UCSD-AML1 (cell line): Measurements from ENCODE around the gene HMCES.
"Not testable (repeated sequence)": the region's sequence is repeated elsewhere in the genome, so short reads cannot be mapped to it uniquely, and the experiment has no call there.

Experiments used
- DNase-seq: peaks from one replicate; lab custom pipeline; 2025; ENCODE audit not compliant: unreplicated experiment; lab: John Stamatoyannopoulos, UW

The HMCES gene

DNA sequence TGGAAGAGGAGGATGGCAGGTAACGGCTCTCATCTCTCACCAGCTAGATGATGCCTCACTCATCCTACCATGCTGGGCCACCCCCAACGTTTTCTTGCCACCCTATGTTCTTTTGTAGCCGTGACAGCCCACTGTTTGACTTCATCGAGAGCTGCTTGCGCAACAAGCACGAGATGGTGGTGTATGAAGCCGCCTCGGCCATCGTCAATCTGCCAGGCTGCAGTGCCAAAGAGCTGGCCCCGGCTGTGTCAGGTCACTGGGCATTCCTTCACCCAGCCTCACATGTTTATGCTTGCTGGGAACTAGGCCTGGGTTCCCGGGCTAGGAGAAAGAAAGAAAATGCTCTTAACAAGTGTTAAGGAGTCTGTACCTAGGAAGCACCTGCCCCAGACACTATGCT, 21.1 kb upstream of the HMCES start:
- DNase-seq: no peak

DNA sequence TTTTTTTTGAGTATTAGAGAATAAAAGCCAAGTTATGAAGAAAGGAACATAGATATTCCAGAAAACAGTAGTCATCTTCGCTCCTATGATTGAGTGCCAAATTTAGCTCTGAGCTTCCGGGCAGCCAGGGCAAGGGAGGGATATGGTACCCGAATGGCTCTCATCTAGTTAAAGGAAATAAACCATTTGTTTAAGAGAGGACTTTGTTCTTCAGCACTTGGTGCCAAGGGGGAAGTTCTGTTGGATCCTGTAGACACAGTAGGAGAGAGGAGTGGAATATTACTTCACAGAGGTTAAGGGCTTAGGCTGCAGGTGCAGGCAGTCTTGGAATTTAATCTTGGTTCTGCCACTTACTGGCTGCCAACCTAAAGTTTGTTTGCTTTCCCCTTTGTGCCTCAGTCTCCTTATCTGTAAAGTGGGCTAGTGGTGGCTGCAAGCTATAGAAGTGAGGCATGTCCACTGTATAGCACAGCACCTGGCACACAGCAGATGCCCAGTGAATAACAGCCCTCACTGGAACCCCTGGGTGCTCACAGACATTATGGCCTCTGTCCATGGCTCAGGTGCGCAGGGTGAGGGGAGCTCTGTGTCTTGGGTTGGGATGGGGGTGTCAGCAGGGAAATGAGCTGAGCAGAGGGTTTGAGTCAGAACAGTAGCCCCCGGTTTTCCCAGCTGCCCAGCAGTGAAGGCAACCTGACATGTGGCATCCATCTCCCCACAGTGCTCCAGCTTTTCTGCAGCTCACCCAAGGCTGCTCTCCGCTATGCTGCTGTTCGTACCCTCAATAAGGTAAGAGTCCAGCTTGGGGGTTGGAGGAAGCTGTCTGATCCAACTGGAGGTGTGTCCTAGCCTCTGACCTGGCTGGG, 18.8 kb upstream of the HMCES start:
- DNase-seq: no peak

DNA sequence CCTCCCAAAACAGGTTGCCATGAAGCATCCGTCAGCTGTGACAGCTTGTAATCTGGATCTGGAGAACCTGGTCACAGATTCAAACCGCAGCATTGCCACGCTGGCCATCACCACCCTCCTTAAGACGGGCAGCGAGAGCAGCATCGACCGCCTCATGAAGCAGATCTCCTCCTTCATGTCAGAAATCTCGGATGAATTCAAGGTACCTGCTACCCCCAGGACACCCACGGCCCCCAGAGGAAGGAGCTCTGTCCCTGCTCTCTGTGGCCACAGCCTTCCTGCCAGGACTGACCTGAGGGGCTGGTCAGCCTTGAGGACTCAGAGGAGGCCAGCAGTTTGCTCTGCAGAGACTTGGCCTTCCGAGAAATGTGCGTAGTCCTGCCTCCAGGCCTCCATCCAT, 18.1 kb upstream of the HMCES start:
- DNase-seq: no peak

DNA sequence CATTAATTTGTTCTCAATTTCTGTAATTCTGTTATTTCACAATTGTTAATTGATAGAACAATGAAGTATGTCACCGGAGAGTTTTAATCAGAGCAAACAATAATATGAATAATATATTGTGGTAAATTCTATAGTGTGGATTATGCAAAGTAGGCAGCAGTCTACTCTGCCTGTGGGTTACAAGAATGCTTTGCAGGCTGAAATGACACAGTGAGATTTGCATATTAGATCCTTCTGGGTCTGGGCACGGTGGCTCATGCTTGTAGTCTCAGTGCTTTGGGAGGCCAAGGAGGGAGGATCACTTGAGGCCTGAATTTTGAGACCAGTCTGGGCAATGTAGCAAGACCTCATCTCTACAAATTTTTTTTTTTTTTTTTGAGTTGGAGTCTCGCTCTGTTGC, 16.8 kb upstream of the HMCES start:
- DNase-seq: no peak

DNA sequence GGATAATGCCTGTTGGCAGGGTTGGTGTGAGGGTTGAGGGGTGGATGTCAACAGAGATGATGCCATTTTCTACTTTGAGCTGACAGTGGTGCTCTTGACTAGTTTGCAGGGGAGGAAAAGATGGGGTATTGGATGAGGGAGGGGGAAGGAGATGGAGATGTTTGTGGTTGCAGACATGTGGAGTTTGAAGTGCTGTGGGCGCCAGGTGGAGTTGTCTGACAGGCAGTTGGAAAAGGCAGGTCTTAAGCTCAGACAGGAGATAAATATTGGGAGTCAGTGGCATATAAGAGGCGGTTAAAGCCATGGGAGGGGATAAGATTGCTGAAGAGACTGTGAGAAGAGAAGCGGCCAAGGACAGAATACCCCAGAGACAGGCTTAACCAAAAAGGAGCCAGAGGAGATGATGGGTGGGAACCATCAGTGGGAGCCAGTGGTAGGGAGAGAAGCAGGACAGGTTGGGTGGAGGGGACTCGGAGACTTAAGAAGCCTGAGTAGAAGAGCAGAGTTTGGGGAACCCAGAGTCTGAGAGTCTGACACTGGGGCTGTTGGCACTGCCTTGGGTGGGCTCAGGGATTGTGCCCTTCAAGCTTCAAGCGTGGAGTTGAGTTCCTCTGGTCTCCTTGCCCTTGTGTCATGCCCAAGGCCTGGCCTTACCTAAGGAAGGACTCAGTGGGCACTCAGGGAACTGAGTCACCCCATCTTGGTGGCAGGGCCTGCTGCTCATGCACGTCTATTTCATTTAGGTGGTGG, 15.3 kb upstream of the HMCES start:
- DNase-seq: no peak

DNA sequence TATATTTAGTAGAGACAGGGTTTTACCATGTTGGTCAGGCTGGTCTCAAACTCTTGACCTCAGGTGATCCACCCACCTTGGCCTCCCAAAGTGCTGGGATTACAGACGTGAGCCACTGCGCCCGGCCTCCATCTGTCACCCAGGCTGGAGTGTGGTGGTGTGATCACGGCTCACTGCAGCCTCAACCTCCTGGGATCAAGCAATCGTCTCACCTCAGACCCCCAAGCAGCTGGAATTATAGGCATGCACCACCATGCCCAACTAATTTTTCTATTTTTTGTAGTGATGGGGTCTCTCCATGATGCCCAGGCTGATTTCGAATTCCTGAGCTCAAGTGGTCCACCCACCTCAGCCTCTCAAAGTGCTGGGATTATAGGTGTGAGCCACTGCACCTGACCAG, 13.7 kb upstream of the HMCES start:
- not testable (repeated sequence) for DNase-seq

DNA sequence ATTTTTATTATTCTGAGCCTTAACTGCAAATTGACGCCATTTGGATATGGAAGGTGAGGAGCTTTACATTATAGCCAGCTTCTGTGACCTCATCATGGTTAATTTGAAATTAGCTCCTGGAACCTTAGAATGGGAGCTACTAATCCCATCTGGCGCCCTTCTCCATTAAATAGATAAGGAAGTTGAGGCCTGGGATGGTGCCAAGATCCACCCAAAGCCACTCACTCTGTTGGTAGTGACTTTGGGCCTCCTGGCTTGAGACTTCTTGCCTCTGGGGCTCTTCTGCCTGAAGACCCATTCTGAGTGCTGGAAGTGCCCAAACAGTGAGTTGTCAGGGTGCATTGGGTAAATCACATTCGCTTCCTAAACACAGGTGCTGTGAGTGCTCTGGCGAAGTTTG, 12.0 kb upstream of the HMCES start:
- no peak for DNase-seq

DNA sequence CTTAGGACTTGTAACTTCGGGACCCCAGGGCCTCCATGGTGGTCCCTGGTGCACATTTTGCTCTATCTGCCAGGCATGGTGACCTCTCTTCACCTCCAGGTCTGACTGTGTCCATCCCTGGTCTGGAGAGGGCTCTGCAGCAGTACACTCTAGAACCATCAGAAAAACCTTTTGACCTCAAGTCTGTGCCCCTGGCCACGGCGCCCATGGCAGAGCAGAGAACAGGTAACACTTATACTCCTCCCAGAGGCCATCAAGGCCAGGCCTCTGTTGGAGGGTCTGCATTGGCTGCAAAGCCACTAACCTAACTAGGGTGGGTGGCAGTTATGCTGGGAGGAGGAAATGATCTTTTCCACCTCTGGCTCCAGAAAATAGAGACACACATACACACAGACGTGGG, 10.3 kb upstream of the HMCES start:
- DNase-seq: no peak

DNA sequence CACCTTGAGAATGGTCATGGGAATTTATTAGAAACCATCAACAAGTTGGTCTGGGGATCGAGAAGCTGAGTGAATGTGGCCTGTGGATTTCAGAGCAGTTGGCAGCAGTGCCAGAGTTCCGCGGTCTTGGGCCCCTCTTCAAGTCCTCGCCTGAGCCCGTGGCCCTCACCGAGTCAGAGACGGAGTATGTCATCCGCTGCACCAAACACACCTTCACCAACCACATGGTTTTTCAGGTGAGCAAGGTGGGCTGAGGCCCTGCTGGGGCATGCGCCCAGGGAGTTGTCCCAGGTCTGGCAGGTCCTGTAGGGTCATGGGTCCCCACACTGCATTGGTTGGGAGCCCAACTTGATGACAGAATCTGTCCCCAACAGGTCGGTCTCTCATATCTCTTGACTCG, 7.0 kb upstream of the HMCES start:
- no peak for DNase-seq

DNA sequence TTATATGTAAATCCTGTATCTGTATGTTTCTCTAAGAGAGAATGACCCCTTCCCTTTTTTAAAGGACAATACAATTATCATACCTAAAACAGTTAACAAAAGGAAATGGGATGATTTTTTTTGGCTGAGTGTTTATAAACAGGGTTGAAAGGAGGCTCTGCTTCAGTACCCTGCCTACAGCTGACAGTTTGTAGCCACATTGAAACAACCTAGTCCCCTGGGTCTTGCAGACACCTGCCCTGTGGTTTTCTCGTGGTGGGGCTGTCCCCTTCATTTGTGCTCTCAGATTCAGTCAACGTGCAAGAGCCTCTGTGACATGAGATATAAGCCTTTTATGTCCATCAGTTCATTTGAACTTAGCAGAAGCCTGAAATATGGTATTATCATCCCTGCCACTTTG, 2.3 kb upstream of the HMCES start:
- DNase-seq: no peak

DNA sequence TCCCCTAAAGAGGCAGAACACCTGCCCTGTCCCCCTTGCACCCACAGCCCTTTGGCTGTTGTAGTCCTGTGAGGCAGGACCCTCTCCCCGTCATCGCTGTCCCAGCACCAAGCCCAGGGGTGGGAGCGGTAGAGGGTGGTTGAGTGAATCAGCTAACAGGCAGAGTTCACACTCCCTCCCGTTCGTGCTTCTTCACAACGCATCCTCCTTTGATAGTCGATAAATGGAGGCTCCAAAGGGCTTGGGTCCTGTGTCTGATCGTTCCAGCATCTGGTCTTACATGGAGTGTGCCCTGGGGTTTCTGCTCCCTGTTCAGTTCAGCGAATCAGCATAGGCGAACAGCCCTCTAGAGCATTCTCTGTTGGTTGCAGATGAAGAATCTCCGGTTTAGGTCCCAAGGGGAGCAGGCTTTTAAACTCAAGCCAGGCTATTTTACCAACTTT, 820 bp upstream of the HMCES start:
- no peak for DNase-seq

DNA sequence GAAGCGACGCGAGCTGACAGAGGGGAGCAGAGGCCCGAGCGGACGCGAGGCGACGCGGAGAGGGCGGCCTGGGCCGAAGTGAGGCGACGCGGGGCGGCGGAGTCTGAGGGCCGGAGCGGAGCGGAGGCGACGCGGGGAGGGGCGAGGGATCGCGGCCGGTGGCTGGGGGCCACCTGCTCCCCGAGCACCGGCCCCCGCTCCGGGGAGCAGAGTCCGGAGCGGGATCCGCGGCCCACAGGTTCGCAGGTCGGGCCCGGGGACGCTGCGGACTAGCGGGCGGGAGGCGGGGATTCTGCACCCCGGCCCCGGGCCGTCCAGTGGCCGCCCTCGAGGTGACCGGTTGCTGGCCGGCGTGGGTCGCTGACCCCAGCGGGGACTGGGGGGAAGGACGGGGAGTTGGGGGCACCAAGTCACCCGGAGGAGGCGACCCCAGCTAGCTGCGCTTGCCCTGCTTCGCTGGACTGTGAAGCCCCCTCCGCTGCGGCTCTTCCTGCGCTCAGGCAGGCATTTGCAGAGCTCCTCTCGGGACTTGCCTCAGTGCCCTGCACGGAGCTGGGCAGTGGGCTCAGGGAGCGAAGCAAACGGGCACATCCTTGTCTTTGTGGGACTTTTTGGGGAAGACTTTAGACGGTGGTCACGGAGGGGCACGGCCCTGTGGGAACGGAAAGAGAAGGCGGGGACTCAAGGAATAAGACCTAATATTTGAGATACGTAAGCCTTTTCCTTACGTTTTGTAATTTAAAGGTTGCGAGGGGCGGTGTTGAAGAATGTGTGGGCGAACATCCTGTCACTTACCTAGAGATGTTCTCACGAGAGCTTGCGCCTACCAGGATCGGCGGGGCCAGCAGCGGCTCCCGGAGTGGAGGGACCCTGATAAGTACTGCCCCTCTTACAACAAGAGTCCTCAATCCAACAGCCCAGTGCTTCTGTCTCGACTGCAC, 566 bp downstream of the HMCES start:
- DNase-seq: peak; percentile 55

DNA sequence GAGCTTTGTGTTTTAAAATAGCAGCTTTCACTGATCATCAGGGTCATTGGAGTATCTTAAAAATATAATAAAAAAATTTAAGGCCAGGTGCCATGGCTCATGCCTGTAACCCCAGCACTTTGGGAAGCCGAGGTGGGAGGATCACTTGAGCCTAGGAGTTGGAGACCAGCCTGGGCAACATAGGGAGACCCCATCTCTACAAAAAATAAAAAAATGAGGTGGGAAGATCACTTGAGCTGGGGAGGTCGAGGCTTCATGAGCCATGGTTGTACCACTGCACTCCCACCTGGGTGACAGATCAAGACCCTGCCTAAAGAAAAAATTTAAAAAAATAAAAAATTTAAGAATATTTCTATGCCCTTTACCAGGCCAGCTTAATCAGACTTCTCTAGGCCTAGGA, 1.5 kb downstream of the HMCES start:
- no peak for DNase-seq

DNA sequence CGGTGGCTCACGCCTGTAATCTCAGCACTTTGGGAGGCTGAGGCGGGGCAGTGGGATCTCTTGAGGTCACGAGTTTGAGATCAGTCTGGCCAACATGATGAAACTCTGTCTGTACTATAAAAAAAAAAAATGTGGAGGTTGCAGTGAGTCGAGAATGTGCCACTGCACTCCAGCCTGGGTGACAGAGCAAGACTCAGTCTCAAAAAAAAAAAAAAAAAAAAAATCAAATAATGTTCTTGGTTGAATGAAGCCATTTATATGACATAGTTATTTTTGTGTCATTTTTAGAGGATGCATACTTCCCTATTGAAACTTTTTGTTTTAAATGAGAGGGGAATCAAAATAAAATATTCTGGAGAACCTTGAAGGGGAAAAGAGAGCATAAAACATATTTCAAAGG, 3.1 kb downstream of the HMCES start:
- no peak for DNase-seq

DNA sequence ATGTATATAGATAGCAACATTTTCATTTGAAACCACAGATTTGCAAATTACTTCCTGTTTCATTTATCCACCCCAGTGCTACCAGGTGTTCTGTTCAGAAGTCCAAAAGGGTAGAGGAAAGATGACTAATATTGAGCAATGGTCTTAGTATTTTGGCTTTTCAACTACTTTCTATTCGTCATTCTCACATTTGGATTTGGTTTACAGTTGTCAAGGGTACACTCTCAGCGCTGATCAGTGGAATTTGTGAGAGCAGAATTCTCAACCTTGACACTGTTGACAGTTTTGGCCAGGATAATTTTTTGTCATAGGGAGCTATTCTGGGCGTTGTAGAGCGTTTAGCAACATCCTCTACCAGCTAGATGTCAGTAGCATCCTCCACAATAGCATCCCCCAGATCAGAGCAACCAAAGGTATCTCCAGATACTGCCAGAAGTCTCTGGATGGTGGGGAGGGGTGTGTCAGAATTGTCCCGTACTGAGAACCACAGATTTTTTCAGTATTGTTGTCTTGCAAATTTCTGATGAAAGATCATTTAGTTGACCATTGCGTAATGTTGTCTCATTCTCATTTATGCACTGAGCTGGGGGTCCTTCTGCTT, 4.2 kb downstream of the HMCES start:
- DNase-seq: no peak

DNA sequence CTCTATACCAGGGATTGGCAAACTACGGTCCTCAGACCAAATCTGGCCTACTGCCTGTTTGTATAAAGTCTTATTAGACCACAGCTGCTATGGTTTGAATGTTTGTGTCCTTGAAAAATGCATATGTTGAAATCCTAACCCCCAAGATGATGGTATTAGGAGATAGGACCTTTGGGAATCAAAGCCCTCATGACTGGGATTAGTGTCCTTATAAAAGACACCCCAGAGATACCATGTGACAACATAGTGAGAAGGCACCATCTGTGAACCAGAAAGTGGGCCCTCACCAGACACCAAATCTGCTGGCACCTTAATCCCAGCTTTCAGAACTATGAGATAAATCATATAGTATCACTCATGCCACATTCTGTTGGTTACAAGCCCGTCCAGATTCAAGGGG, 7.4 kb downstream of the HMCES start:
- DNase-seq: no peak

DNA sequence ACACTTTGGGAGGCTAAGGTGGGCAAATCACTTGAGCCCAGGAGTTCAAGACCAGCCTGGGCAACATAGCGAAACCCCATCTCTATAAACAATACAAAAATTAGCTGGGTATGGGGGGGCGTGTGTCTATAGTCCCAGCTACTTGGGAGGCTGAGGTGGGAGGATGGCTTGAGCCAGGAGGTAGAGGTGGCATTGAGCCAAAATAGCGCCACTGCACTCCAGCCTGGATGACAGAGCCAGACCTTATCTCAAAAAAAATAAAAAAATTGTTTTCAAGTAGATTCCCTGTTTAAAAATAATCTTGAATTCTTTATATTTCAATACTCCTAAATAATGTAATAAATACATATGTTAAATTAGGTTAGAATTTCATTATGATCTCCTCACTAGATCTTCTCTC, 9.8 kb downstream of the HMCES start:
- DNase-seq: no peak

DNA sequence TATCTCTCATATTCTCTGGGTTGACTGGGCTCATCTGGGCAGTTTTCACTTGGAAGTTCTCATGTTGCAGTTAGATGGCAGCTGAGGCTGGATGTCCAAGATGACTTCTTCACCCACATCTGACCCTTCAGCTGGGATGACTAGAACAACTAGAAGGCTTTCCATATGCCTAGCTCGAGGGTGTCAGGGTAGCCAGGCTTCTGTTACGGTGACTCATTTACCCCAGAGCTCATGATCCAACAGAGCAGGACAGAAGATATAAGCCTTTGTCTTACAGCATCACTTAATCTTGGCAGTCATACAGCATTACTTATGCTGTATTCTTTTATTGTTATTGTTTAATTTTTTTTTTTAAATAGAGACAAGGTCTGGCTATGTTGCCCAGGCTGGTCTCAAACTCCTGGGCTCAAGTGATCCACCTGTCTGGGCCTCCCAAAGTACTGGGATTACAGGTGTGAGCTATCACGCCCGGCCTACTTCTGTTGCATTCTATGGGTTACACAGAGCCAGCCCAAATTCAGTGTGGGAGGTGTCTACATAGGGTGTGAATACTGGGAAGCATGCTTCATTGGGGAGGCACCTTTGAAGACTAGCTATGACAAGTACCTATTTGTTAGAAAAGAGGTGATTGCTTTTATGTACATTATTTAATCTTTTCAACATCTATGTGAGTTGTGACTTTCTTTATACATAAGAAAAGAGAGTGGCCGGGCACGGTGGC, 10.7 kb downstream of the HMCES start:
- DNase-seq: no peak

DNA sequence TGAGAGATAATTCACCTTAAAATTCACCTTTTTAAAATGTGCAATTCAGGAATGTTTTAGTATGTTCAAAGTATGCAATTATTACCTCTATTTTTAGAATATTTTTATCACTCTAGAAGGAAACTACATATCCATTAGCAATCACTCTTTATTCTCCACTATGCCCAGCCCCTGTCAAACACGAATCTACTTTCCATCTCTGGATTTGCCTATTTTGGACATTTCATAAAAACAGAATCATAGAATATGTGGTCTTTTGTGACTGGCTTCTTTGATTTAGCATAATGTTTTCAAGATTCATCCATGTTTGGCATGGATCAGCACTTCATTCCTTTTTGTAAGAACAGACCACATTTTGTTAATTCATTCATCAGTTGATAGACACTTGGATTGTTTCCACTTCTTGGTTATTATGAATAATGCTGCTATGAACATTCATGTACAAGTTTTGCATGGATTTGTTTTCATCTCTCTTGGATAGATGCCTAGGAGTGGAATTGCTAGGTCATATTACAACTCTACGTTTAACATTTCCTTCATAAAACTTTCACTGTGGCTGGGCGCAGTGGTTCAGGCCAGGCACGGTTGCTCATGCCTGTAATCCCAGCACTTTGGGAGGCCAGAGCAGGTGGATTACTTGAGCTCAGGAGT, 12.7 kb downstream of the HMCES start:
- DNase-seq: no peak

DNA sequence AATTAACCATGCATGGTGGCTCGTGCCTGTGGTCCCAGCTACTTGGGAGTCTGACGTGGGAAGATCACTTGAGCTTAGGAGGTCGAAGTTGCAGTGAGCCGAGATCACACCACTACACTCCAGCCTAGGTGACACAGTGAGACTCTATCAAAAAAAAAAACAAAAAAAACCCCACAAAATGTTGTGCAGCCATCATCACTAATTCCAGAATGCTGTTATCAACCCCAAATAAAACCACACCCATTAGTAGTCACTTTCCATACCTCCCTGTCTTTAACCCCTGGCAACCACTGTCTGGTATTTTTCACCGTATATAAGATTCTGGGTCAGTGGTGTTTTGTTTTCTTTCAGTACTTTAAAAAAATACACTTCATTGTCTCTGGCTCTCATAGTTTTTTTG, 16.6 kb downstream of the HMCES start:
- no peak for DNase-seq
